Nucleus accumbens (tissue), 56 donors: Measurements from ENCODE around the gene EFCAB13.
A peak's percentile ranks its signal among the peaks of the same experiment; 100 is the strongest.
"Not testable (repeated sequence)": the region's sequence is repeated elsewhere in the genome, so short reads cannot be mapped to it uniquely, and the experiment has no call there.

Source experiments
- DNase-seq, 56 donors: peaks; one replicate each; lab custom pipeline; 2025; lab: John Stamatoyannopoulos, UW

EFCAB13 gene

DNA sequence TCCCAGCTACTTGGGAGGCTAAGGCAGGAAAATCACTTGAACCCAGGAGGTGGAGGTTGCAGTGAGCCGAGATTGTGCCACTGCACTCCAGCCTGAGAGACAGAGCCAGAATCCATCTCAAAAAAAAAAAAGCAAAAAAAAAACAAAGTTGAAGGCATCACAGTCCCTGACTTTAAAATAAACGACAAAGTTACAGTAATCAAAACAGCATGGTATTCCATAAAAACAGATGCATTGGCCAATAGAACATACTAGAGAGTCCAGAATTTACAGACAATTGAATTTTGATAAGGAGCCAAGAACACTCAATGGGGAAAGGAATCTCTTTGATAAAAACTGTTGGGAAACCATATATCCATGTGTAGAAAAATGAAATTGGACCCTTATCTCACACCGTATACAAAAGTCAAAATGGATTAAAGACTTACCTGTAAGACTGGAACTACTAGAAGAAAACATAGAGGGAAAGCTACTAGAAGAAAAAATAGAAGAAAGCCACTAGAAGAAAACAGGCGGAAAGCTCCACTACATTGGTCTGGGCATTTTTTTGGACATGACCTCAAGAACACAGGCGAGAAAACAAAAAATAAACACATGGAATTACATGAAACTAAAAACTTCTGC is 2.8 kb upstream of the EFCAB13 start:
- no peak for DNase-seq

DNA sequence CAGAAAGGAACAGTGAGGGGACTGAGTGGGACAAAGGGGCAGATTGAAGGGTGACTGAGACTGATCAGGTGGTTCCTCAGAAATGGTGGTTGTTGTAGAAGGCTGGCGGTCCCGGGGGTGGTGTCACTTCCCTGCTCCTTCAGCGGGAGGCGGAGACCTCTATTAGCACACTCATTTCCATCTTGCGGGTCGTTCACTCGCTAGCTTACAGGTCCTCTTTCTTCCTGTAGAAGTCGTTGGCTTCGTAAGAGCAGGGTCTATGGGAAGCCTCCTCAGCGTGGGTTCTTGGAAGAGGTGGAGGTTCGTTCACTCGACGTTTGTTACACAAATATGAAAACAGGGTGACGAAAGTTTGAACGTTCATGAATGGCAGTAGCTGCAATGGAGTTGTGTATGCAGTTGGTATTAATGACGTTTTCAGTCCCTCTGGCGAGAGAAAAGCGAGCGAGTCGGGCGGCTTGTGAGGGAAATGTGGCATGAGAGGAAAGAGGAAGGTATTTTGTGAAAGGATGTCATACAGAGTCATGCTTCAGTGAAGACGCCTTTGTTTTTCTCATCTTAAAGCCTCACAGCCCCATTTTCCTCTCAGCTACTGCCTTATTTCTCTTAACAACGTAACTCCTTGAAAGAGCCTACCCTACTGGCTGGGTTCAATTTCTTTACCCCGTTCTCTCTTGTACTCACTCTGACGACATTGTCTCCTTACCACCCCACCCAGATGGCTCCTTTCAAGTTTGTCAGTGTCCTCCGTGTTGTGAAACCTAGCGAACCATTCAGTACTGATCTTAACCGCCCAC is 667 bp downstream of the EFCAB13 start:
- peak in 14 of 56 donors; percentile 7 to 59 (median 29) for DNase-seq

DNA sequence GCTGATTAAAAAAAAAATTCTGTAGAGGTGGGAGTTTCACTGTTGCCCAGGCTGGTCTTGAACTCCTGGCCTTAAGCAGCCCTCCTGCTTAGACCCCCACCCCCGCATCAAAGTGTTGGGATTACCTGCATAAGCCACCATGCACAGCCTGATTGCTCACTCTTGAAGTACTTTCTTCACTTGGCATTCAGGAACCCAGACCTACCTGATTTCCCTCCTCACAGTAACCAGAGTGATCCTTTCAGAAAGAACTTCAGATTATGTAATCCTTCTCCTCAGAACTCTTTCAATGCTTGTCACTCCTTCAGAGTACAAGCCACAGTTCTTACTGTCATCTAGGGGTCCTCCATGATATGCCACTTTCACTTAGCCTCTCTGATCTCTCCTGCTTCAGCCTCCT is 1.4 kb downstream of the EFCAB13 start:
- no peak for DNase-seq

DNA sequence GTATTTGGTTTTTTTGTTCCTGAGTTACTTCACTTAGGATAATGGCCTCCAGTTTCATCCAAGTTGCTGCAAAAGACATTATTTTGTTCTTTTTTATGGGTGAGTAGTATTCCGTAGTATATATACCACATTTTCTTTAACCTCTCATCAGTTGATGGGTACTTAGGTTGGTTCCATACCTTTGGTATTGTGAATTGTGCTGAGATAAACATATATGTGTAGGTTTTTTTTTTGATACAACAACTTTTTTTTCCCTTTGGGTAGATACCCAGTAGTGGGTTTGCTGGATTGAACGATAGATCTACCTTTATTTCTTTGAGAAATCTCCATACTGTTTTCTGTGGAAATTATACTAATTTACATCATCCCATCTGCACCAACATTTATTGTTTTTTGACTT is 6.8 kb downstream of the EFCAB13 start:
- DNase-seq = no peak

DNA sequence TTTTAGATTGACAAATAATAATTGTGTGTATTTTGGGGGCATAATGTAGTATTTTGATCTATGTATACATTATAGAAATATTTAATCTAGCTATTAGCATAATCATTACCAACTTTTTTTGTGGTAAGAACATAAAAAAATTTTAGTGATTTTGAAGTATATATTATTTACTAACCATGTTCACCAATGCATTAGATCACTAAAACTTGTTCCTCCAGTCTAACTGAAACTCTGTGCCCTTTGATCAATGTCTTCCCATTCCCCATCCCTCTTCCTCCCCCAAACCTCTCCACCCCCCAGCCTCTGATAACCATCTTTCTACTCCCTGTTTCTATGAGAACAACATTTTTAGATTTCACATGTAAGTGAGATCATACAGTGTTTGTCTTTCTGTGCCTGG is 8.5 kb downstream of the EFCAB13 start:
- DNase-seq = no peak

DNA sequence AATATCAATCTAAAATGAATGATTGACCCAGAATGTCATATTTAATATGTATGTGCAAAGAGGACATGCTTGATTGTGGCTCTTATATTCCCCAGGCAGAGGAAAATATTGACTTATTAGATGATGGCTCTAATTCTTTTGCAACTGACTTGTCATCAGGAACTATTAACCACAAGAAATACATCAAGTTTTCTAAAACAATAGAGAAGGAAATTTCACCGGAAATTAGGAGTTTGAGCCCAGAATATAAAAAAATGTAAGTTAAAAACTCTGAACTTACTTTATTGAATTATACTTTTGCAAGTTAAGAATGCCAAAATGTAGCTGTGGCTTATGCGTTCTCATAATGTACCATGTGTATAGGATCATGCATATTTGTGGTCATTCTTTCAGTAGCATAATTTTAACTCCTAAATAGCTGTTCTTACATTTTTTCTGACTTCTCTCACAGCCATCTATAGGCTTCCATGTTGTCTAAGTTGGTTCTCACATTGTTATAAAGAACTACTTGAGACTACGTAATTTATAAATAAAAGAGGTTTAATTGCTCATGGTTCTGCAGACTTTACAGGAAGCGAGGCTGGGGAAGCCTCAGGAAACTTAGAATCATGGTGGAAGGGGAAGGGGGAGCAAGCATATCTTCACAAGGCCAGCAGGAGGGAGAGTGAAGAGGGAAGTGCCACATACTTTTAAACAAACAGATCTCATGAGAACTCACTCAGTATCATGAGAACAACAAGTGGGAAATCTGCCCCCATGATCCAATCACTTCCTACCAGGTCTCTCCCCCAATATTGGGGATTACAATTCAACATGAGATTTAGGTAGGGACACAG is 11.6 kb downstream of the EFCAB13 start:
- DNase-seq = no peak

DNA sequence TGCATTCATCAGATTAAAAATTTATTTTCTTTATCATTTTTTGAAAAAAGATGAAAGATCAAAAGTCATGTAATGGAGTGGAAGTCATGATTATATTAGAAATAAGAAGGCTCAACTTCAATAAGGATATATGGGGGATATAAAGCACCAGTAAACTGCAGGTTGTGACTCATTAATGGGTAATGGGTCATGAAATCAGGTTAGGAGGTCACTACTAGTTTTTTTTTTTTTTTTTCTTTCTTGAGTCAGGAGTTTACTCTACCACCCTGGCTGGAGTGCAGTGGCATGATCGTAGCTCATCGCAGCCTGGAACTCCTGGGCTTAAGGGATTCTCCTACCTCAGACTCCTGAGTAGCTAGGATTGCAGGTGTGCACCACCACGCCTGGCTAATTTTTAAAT is 14.3 kb downstream of the EFCAB13 start:
- no peak for DNase-seq

DNA sequence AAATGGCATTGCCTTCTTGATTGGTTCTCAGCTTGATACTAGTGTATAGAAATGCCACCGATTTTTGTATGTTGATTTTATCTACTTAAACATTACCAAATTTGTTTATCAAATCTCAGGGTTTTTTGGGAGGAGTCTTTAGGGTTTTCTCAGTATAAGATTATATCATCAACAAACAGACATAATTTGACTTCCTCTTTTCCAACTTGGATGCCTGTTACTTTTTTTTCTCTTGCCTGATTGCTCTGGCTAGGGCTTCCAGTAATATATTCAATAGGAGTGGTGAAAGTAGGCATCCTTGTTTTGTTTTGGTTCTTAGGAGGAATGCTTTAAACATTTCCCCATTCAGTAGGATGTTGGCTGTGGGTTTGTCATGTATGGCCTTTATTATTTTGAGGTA is 29.1 kb downstream of the EFCAB13 start:
- DNase-seq = no peak

DNA sequence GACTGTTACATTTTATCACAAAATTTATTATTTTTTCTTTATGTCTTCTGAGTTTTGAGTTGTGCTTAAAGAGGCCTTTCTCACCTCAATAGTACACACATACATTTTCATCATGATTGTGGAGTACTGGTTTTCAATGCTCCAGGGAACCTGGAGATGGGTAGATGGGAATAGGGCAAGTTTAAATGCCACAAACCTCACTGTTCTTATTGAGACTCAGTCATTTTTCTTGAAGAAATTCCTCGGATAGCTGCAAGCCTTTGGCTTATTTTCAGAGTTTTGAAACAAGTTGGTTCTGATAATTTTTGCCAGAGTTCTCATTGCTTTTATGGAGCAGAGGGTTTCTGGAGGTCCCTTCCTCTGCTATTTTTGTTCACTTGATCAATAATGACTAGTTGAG is 34.9 kb downstream of the EFCAB13 start:
- no peak for DNase-seq

DNA sequence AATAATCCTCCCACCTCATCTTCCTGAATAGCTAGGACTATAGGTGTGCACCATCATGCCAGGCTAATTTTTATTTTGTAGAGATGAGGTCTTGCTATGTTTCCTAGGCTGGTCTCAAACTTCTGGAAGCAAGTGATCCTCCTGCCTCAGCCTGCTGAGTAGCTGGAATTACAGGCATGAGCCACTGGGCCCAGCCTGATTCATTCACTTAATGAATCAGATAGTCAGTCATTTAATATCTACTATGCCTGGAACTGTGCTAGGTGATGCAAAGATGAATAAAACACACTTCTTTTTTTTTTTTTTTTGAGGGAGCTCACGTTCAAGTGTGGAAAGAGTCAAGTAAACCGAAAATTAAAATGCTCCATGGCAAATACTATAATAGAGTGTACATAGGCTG is 39.4 kb downstream of the EFCAB13 start:
- DNase-seq = no peak

DNA sequence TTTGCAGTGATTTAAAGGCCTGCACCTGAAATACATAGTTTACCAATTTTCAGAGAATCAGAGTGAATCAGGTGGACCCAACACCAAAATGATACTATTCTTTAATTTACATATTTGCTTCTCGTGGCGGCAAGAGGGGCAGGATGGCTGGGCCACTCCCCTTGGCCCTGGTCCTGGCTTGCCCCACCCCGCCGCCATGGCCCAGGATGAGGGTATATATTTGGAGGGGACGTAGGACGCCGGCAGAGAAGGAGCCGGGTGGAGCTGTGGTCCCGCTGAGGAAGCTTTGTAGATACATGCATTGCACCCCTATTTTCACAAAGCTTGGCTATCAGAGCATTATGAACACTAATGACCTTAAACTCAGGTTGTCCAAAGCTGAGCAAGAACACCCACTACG is 43.5 kb downstream of the EFCAB13 start:
- DNase-seq = no peak

DNA sequence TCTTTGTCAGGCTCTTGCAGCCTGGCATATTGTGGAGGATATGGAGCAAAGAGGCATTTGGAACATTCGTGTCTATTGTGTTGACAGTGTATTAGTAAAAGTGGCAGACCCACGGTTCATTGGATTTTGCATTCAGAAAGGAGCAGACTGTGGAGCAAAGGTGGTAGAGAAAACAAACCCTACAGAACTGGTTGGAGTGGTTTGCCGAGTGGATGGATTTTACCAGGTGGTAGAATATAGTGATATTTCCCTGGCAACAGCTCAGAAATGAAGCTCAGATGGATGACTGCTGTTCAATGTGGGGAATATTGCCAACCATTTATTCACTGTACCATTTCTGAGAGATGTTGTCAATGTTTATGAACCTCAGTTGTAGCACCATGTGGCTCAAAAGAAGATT is 44.5 kb downstream of the EFCAB13 start:
- no peak for DNase-seq

DNA sequence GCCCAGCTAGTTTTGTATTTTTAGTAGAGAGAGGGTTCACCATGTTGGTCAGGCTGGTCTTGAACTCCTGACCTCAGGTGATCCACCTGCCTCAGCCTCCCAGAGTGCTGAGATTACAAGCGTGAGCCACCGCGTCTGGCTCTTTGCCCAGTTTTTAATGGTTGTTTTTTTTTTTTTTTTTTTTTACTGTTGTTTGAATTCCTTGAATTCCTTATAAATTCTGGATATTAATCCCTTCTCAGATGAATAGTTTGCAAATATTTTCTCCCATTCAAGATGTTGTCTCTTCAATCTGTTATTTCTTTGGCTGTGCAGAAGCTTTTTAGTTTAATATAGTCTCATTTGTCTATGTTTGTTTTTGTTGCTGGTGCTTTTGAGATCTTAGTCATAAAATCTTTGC is 47.1 kb downstream of the EFCAB13 start:
- DNase-seq = not testable (repeated sequence)

DNA sequence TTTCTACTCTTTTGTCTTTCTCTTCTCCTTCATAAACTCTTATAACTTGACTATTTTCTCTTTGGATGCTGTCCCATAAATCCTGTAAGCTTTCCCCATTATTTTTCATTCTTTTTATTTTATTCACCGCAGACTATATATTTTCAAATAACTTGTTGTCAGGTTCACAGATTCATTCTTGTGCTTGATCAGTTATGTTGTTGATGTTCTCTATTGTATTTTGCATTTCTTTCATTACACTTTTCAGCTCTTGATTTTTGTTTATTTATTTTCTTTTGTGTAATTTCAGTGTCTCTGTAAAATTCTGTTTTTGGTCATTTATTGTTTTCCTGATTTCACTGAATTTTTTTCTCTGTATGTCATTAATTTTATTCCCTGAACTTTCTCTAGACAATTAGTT is 49.2 kb downstream of the EFCAB13 start:
- DNase-seq = no peak

DNA sequence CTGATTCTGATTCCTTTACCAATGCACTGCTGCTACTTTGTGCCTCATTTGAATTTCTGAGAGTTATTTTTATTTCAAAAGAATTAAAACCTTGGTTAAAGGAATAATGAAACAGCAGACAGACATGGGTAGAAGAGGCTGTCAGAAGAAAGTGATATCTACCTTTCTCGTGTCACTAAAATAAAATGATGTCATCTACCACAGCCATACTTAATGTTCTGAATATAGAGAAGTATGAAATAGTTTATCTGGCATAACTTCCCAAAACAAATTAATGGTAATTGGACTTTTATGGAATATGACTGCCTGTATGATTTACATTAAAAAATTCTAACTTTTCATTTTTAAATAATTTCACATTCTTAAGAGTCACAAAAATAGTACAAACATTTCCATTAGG is 52.5 kb downstream of the EFCAB13 start:
- no peak for DNase-seq

DNA sequence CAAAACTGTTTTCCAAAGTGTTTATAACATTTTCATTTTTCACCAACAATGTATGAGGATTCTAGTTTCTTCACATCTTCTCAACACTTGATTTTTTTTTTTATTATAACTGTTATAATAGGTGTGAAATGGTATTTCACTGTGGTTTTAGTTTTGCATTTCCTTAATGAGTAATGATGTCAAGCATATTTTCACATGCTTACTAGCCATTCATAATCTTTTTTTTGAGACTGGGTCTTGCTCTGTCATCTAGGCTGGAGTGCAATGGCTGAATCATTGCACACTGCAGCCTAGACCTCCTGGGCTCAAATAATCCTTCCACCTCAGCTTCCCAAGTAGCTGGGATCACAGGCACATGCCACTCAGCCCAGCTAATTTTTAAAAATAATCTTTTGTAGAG is 65.1 kb downstream of the EFCAB13 start:
- DNase-seq = no peak

DNA sequence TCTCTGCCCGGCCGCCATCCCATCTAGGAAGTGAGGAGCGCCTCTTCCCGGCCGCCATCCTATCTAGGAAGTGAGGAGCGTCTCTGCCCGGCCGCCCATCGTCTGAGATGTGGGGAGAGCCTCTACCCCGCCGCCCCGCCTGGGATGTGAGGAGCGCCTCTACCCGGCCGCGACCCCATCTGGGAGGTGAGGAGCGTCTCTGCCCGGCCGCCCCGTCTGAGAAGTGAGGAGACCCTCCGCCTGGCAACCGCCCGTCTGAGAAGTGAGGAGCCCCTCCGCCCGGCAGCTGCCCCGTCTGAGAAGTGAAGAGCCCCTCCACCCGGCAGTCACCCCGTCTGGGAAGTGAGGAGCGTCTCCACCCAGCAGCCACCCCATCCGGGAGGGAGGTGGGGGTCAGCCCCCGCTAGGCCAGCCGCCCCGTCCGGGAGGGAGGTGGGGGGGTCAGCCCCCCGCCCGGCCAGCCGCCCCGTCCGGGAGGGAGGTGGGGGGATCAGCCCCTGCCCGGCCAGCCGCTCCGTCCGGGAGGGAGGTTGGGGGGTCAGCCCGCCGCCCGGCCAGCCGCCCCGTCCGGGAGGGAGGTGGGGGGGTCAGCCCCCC is 73.9 kb downstream of the EFCAB13 start:
- DNase-seq = not testable (repeated sequence)

DNA sequence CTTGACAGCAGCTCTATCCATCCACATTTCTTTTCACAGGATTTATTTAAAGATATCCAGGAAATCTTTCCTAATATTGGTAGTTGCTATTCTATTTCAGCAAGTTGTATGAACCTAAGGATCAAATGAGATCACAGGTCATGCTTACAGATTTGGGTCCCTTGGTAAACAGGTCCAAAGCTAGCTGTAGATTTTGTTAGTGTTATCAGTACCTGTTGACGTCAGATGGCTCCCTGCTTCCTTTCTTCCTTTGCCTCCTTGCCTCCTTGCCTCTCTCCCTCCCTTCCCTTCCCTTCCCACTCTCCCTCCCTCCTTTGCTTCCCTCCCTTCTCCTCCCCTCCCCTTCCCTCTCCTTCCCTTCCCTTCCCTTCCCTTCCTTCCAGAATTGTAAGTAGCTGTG is 76.6 kb downstream of the EFCAB13 start:
- DNase-seq = no peak

DNA sequence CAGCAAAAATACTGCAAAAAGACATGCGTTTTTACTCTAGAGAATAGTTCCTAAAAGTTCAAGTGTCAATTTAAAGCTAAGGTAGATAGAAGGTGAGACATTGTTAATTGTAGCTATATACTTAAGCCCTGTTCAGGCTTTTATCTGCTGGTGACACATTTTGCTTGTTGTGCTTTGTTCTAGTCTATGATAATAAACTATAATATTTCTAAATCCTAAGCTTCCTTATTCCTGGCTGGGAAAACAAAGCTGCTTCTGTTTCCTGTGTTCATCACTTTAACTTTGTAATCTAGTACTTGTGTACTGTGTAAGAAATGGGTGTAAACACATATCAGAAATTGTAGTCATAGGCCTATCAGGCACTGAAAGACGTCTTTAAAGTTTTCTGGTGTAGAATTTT is 77.3 kb downstream of the EFCAB13 start:
- no peak for DNase-seq

DNA sequence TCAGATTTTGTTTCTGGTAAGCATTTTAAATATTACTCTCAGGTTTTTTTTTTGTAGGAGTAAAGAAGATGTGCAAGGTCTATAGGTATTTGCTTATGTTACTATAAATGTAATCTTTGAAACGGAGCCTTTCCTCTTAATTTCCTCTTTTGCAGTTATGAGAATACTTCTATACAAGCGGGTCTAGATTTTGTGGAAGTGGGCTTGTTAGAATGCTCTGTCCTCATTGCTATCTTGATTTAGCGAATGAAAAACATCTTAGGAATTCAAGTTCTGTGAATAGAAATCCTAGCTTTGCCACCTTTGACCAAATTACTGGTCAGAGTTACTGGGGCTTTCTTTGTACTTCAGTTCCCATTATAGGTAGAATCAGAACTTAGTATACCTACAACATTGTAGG is 80.3 kb downstream of the EFCAB13 start:
- DNase-seq = no peak

DNA sequence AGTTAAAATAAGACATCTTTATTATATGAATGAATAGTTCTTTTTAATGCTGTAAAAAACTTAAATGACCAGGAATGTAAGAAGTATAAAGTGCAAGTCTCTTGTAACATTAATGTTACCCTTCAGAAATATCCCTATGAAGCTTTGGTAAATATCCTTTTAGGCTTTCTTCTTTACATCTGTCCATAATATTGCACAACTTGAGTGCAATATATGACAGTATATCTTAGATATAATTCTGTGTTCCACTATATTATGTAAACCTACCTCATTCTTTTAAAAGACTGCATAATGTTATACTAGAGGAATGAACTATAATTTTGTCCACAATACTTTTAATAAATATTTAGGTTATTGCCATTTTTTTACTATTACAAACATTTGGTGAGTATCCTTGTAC is 81.1 kb downstream of the EFCAB13 start:
- DNase-seq = no peak
